ENCODE data around the gene HTR7.

HTR7 gene

DNA sequence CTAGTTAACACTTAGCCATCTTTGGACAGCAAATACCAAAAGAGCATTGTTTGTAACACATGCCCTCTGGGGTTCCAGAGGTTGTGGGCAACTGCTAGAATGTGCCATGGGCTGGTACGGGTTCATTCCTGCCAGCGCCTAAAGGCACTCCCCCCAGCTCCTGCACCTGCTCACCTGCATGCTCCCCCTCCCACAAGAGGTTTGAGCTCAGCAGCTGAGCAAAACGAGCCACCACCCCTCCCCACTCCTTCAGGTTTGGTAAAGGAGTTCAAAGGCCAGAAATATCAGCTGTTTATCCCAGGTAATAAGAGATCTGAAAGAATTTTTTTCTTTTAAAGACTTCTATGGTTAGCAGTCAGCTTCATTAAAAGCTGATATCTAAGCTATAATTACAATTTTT lies 53.5 kb downstream of the HTR7 start:
- DNase-seq (ENCODE audit: low read depth in 2 of 2), result no peak

DNA sequence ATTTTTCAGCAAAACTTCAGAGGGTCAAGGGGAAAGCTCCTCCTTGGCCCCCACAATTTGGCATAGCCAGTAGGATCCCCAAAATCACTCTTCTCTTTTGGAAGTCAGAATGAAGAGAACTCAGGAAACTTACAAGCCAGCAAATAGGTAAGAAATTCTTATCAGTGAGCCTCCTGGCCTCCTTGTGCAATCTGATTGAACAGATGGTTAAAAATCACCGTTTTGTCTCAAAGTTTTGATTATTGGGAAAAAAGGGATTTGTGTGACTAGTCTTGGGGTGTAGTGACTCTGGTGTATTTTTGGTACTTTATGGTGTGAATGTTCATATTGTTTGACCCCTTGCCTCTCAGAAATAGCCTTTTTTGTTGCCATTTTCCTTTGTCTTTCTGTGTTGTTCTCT lies 56.2 kb downstream of the HTR7 start:
- DNase-seq (ENCODE audit: low read depth in 2 of 2), result no peak

DNA sequence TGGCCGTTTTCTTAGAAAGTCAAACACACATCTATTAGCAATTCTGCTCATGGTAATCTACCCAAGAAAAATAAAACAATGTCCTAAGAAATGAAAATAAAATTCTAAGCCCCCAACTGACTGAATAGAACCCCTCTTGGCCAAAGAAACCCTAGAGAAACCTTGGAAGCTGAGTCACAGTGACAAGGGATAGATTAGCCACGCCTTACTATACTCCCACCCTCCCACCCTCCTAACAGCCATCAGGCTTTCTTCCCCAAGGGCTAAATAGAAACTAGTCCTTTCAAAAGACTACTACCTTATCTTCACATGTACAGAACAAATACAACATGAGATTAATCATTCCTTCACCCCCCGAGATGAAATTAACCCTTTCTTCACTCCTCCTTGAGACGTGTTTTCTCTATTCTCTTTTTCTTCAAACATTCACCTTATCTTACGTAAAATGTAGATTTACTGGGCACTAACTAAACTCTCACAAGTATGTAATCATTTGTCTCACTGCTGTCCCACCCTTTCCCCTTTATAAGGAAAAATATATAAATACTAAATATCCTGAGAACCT lies 57.5 kb downstream of the HTR7 start:
- no peak for DNase-seq (ENCODE audit: low read depth in 2 of 2)

DNA sequence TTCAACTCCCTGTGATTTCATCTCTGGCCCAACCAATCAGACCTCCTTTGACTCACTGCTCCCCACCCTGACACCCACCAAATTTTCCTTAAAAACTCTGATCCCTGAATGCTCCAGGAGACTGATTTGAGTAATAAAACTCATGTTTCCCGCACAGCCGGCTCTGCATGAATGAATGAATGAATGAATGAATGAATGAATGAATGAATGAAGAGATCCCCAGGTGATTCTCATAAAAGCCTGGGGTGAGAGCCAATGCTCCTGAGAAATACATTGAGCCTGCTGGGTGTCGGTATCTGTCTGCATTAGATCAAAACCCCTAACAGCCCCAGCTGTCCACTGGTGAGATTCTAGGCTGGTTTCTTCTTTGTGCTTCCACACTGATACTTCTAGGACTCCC lies 58.7 kb downstream of the HTR7 start:
- DNase-seq (ENCODE audit: low read depth in 2 of 2), result no peak

DNA sequence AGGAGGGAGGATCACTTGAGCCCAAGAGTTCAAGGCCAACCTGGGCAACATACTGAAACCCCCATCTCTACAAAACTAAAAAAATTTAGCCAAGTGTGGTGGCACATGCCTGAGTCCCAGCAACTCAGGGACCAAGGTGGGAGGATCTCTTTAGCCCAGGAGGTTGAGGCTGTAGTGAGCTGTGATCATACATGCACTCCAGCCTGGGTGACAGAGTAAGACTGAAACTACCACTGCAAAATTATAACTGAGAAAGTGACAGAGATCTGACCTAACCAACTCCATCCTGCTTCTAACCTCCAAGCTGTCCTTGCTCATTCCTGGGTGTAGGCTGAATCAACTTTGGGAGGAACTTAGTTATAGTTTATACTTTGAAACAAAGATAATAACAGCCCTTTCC lies 59.4 kb downstream of the HTR7 start:
- DNase-seq (ENCODE audit: low read depth in 2 of 2), result no peak

DNA sequence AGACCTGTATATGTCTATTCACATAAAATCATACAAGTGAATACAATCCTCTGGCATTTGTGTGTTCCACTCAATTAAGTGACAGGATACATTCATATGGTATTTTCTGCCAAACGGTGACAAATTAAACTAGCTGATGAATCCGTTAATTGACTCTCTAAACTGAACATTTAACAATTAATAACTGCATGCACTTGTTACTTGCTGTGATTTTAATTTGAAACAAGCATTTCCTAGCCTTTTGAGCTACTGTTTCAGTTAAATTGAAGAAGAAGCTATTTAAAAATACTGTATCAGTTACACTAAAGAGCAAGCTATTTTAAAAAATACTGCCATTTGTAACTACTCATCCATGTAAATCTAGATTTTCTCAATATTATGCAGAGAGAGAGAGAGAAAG lies 67.4 kb downstream of the HTR7 start:
- DNase-seq (ENCODE audit: low read depth in 2 of 2), result no peak

DNA sequence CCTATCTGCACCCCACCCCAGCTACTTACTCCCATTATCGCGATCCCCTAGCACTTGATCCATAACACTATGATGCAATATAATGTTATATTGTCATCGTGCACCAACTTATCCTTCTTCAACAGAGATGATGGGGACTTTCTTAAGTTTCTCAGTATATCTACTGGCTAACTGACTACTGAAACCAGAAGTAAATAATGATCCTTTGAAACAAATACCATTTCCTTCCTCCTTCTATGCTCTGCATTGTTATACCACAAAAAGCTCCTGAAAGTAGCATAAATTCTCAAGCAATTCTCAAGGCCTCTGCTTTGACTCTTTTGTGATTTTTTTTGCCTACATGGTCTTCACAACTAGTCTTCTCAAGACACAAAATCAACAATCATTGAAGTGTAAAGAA lies 68.9 kb downstream of the HTR7 start:
- no peak for DNase-seq (ENCODE audit: low read depth in 2 of 2)

DNA sequence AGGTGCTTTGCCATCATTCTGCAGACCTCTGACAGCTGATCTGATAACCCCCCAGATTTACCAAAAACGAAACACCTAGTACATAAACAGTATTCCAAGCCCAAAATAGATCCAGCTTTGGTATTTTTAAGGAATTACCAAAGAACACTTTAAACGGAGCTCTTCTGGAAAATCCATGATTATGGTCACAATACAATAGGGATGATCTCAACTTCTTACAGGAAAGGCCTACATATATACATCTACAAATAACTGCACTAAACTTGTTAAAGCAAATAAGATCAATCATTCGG lies 69.7 kb downstream of the HTR7 start:
- DNase-seq (ENCODE audit: low read depth in 2 of 2), result no peak

DNA sequence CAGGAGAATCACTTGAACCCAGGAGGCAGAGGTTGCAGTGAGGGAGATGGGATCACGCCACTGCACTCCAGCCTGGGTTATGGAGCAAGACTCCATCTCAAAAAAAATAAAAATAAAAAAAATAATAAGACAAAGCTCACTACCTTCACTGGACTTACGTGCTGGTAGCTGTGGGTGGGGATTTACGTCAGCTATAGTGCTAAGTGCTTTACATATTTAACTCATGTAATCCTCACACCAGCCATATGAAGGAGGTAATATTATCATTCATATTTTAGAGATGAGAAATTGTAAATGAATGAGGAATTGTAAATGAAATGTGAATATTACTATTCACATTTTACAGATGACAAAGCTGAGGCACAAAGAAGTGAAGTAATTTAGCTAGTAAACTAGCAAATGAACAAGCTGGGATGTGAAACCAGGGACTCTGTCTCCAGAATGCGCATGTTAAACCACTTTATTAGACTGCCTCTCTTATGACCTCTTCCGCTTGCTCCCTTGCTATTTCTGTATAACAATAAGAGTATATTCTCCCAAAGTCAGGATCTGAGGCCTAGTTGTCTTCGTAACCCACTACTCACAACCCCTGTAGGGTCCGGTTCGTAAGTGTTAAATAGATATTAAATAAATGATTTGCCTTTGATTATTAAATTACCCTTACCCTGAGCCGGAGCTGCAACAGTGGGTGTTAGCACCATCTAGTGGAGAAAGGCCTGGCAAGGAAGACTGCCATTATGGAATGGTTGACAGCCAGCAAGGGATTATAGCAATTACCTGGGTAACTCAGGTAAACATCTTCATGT lies 70.2 kb downstream of the HTR7 start:
- DNase-seq (ENCODE audit: low read depth in 2 of 2), result no peak

DNA sequence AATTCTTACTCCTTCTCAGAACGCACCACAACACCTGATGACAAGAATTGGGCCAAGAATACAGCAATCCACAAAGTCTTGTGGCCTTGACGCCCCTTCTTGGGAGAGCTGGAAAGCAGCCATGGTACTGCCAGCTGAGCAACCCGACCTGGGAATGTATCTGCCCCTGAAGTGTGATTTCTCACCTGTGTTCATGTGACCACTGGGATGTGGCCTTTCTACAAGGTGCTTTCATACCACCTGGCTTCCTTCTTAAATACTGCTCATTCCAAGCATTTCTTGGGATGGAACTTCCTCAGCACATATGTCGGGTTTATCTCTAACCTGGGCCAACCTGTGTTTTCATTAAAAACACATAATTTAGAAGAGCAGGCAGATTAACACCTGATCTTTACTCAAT lies 72.1 kb downstream of the HTR7 start:
- no peak for DNase-seq (ENCODE audit: low read depth in 2 of 2)

DNA sequence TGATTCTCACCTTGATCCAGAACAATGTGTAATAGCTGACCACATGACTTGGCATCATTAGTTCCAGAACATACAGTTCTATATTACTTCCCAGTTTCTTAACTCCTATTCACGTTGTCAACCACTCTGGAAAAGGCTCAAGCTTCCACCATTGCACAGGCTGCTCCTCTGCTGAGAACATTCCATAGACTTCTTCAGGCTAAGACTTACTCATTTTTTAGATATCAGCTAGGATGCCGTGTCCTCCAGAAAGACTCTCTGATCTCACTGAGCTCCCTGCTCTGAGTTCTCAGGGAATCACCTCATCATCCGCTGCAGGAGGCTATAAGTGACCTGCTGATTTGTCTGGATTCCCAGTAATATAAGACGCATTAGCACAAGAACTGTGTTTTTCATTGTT lies 73.1 kb downstream of the HTR7 start:
- no peak for DNase-seq (ENCODE audit: low read depth in 2 of 2)

DNA sequence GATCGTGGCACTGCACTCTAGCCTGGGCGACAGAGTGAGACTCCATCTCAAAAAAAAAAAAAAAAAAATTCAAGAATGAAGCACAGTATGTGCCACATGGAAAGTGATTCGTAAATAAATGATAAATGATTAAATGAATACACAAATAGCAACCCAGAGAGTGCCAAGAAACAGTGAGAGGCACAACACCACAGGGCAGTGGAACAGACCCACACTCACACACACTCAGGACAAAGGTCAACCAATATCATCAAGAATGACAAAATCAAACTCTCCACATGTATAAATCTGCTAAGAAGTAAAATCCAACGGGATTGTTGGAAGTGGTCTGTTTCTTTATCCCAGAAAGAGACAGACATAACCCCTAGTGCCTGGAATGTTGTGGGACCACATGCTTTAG lies 77.4 kb downstream of the HTR7 start:
- DNase-seq (ENCODE audit: low read depth in 2 of 2), result no peak

DNA sequence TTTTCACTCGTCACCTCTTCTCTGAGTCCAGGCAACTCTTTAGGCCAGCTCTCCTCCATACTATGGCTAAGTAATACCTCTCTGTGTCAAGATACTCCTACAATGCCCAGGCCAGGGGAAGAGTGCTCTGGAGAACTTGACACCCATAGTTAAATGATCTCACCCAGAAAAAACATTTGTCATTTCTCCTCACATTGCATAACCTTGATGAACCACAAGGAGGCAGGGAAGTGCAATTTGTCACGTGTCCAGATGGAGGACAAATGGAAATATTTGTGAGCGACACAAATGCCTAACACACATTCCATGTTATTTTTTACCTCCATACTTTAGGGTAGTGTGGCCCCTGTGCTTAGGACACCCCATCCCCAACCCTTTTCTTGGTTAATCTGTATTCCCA lies 78.3 kb downstream of the HTR7 start:
- DNase-seq (ENCODE audit: low read depth in 2 of 2), result no peak

DNA sequence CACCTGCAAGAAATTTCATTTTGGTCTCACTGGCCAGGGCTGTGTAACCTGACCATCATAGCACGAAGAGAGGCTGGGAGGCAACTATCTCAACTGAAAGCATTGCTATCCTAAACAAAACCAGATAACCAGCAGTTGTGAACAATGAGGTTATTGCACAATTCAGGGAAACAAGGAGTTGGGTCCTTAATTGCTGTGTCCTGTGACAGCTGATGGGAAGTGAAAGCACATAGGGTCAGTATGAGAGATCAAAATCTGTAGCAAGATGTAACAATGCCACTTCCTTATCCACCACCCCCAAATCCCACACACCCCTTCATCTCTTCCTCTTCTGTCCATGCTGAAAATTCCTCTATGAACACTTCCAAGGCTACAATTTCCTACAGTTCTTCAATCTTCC lies 80.2 kb downstream of the HTR7 start:
- DNase-seq (ENCODE audit: low read depth in 2 of 2), result no peak

DNA sequence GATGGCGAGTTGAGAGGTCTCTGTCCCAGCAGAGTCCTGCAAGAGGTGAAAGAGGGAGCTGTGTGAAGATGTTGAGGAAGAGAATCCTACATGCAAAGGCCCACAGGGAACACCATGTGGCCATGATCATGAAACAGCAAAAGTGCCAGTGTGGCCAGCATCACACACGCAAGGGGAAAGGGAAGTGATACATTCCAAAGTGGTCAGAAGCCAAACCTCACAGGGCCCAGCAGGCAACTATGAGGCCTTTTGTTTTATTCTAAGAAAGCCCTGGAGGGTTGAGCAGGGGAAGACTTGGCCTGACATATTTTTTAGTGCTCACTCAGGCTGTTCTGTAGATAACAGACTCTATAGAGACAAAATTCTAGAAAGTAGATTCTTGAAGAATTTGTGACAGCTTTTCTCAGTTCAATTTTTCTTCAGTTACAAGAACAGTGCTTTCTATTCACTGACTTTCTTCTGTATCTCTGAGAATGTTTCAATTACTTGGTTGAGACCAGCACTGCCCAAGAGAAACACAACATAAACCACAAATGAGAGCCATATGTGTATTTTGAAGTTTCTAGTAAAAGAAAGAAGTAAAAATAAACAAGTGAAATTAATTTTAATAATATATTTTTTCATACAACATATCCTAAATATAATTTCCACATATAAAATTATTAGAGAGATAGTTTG lies 82.3 kb downstream of the HTR7 start:
- DNase-seq (ENCODE audit: low read depth in 2 of 2), result no peak

DNA sequence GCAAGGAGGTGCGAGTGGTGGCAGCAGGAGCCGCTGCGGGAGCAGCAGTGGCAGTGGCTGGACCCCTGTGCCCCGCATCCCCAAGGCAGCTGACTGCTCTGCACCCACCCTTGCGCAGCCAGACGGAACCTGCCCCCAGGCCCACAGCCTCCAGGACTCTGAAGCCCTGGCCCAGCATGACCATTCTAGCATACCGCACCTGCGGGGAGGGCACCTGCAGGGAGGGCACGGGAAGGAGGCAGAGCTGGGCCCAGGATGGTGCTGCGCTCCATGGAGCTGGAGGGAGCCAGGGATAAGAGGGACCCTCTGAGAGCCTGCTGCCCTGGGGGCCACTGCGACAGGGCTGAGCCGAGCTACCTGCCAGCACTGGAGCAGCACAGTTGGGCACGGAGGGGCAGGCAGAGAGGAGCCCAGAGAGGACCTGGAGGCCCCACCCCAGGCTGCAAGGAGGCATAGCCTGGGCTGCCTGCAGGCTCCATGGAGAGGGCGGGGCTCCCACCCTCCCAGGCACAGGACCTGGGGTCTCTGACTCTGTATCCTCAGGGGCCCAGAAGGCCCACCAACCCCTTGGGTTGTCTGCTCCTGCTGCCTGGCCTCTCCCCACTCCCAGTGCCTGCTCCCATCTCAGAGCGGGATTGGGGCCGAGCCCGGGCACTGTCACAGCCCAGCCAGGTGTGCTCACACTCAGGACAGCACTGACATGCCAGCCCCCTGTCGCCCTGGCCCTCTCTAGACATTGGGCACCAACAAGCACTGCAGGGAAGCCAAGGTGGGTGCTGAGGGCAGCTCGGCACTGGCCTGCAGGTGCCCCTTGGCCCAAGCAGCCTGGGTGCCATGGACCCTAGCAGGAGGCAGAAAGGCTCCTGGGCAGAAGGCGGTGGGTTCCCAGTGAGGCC lies 87.6 kb downstream of the HTR7 start:
- DNase-seq (ENCODE audit: low read depth in 2 of 2), result no peak

DNA sequence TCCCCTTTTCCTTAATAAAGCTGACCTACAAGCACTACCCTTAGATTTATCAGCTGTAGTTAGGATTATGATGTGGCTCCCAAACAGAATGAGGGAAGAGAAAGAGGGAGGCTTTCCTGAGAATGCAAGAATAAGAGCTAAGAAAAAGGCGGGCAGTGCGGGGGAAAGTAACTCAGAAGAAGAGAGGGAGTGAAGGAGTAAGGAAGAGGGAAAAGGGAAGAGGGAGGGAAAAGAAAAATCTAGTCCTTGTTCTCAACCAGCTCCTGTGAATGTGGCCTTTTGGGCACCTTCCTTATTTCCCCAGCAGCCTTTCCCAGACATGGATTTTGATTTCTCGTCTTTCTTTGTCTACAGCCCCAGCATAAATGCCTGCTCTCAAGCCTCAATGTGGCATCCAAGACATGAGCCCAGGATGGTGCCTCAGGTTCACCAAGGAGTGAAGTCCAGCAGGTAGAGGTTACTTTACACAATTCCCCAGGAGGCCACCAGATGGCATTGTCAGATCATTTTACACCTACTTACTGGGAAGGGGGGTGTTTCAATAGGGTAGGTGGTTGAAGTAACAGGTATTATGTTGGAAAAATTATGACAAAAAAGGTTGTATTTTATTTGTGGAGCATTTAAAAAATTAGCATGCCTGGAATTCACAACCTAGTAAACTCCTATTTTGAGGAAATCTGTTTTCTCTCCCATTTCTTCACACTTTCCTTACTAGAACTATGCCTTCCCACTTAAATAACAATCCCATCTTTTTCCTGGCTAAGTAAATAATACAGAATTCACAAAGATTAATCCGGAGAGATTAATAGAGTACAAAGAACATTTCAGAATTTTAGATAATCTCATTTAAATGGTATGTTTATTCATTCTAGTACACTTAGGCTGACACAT lies 106.5 kb downstream of the HTR7 start:
- DNase-seq (ENCODE audit: low read depth in 2 of 2), result no peak

DNA sequence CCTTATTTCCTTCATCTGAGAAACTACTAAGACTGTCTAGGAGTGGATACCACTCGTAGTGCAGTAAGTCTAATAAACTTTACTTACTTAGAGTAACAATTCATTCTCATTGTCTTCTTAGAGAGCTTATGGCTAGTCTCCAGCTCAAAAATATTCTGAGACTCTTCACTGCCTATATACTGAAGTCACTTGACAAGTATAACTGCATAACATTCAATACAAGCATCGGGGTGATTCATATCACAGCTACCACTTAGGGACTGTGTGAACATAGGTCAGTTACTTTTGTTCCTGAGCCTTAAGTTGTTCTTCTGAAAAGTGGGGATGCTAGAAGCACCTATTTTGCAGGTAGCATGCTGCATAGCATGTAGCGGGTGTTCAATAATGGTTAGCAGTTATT lies 111.0 kb downstream of the HTR7 start:
- DNase-seq (ENCODE audit: low read depth in 2 of 2), result no peak

DNA sequence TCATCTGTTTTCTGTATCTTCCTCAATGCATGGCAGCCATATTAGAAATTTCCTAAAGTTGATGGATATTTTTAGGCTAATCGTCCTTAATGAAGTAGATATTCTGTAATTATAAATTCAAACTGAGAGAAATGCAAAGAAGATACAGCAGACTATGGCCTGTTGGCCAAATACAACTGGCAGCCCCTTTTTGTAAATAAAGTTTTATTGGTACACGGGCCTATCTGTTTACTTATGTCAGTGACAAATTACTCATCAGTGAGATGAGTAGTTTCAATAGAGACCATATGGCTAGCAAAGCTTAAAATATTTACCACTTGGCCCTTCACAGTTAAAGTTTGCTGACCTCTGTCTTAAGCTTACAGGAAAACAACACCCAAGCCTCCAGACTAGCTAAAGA lies 112.3 kb downstream of the HTR7 start:
- DNase-seq (ENCODE audit: low read depth in 2 of 2), result no peak

DNA sequence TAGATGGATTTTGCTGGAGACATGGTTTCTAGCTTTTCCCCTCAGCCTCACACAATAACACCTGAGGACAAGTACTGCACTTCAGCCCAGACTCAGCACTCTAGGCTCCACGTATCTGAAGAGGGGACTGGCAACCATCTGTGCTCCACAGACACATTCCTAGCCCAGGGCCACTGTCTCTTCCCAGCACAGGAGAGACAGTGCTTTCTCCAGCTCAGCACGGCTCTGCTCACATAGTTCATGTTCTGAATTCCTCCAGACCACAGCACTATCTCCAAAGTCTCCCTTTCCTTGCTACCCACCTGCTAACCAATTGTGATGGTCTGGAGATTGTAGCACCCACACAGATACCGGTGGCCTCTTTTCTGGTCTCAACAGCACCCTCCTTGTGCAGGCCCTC lies 114.5 kb downstream of the HTR7 start:
- DNase-seq (ENCODE audit: low read depth in 2 of 2), result no peak

DNA sequence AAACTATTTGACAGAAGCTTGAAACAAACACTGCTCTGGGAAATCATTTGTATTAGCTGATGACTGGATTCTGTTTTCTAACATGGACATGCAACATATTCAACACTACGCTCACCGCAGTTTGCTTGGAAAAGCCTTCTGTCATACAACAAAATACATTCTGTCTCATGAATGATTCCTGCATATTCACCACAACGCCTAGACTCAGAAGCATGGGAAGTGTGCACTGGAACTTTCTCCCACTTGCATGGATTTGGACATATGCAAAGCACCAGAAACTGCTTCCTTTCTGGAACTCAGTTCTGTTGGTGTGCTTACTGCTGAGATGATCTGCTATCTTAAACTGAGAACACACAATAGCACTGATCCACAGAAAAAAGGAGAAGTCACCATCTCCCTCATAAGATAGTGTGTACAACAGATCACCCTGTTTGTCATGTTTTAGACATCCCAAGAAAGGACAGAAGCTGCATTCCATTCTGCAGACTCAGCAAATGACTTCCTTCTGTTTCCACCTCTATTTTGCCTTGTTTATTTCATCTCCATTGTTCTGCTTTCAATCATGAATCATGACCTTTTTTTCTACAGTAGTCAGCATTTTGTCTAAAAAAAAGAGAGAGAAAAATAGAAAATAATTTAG lies 115.8 kb downstream of the HTR7 start:
- DNase-seq (ENCODE audit: low read depth in 2 of 2), result no peak

All from stimulated activated CD8-positive, alpha-beta memory T cell treated with anti-CD3 and anti-CD28 coated beads, Interleukin-7, amount 100 ng/mL, for 1 hour (primary cell).